PC-3 (cell line): ENCODE results near the gene MYOCD. TPM values are rescaled to one million over a fixed set of nuclear protein-coding genes. Genes with fewer than 3 reads are reported as not detected.

Source experiments
- ATAC-seq: fragments of 200-7000 bp; cut with Tn5 transposase; 2 replicates; pipeline ENCODE4 v1.9.1; 2020; ENCODE audit warnings: mild to moderate bottlenecking, moderate library complexity
- BruUV-seq: library from RNA; stranded (reverse); fragments of 400-500 nt; replicated peaks from 2 replicates; lab custom pipeline; 2021; lab: Mats Ljungman, UMichigan
- CTCF ChIA-PET: fragments of 300-600 bp; sonication (Branson Sonifier 250); formaldehyde crosslinking; loops from one replicate; lab custom pipeline; 2022; ENCODE audit warnings: antibody characterized with exemption; lab: Charles Lee
- POLR2A ChIA-PET: fragments of 300-600 bp; sonication (Branson Sonifier 250); formaldehyde crosslinking; loops from one replicate; lab custom pipeline; 2022; ENCODE audit warnings: antibody characterized with exemption; ENCODE audit not compliant: unreplicated experiment; lab: Charles Lee
- DNase-seq: peaks from one replicate; pipeline ENCODE4 v3.0.0-alpha.2; 2015
- H2AFZ ChIP-seq: fragments of 300-600 bp; sonication (generic); 2 replicates; pipeline ENCODE4 v1.6.0; 2016; ENCODE audit warnings: antibody characterized with exemption, low read length
- H3F3A ChIP-seq: fragments of 300-600 bp; sonication (generic); one replicate; pipeline ENCODE4 v1.6.0; 2017; ENCODE audit warnings: antibody characterized with exemption, low read length, control low read depth, mild to moderate bottlenecking; ENCODE audit not compliant: unreplicated experiment
- H3K27ac ChIP-seq: fragments of 300-600 bp; sonication (generic); 2 replicates; pipeline ENCODE4 v1.5.1; 2016; ENCODE audit warnings: mild to moderate bottlenecking, low read length
- H3K27me3 ChIP-seq: fragments of 300-600 bp; sonication (generic); 2 replicates; pipeline ENCODE4 v1.6.1; 2016; ENCODE audit warnings: low read length, mixed read lengths
- H3K36me3 ChIP-seq: fragments of 300-600 bp; sonication (generic); 2 replicates; pipeline ENCODE4 v1.6.1; 2016; ENCODE audit warnings: low read depth, mixed run types, low read length, mixed read lengths
- H3K4me1 ChIP-seq: fragments of 300-600 bp; sonication (generic); 2 replicates; pipeline ENCODE4 v1.5.1; 2016; ENCODE audit warnings: low read length; ENCODE audit not compliant: insufficient read depth
- H3K4me2 ChIP-seq: fragments of 300-600 bp; sonication (generic); 2 replicates; pipeline ENCODE4 v1.6.0; 2016; ENCODE audit warnings: low read length
- H3K4me3 ChIP-seq: fragments of 300-600 bp; sonication (generic); 2 replicates; pipeline ENCODE4 v1.5.1; 2016; ENCODE audit warnings: mild to moderate bottlenecking, low read length, mixed read lengths
- H3K79me2 ChIP-seq: fragments of 300-600 bp; sonication (generic); 2 replicates; pipeline ENCODE4 v1.6.1; 2017; ENCODE audit warnings: low read length, mixed read lengths
- H3K9ac ChIP-seq: fragments of 300-600 bp; sonication (generic); 2 replicates; pipeline ENCODE4 v1.6.0; 2016; ENCODE audit warnings: mild to moderate bottlenecking, low read length
- H3K9me2 ChIP-seq: fragments of 300-600 bp; sonication (generic); replicated peaks from 2 replicates; pipeline ENCODE4 v1.6.1; 2016; ENCODE audit warnings: mixed run types, low read length, mixed read lengths
- H3K9me3 ChIP-seq: fragments of 300-600 bp; sonication (generic); 2 replicates; pipeline ENCODE4 v1.6.1; 2016; ENCODE audit warnings: low read length, mixed read lengths
- H4K20me1 ChIP-seq: fragments of 300-600 bp; sonication (generic); 2 replicates; pipeline ENCODE4 v1.6.1; 2016; ENCODE audit warnings: low read length, mixed read lengths
- CTCF ChIP-seq: fragments of 300-600 bp; sonication (generic); conservative IDR thresholded peaks from 2 replicates; pipeline ENCODE4 v1.5.1; 2017; ENCODE audit warnings: antibody characterized with exemption, low read depth, mild to moderate bottlenecking, low read length
- EZH2 ChIP-seq: fragments of 300-600 bp; sonication (generic); IDR thresholded peaks from one replicate; pipeline ENCODE4 v1.6.1; 2017; ENCODE audit warnings: antibody characterized with exemption, mild to moderate bottlenecking, low read length; ENCODE audit not compliant: unreplicated experiment
- EZH2phosphoT487 ChIP-seq: fragments of 300-600 bp; sonication (generic); IDR thresholded peaks from 2 replicates; pipeline ENCODE4 v1.6.1; 2018; ENCODE audit warnings: mild to moderate bottlenecking, antibody characterized with exemption, low read length, borderline replicate concordance
- intact Hi-C: fragments of 100-400 bp; cut with micrococcal nuclease; formaldehyde crosslinking; loops from 2 replicates; pipeline ENCODE4 v1.9.0; 2023
- total RNA-seq: library from RNA; depleted of rRNA; stranded (reverse); fragments of >200 nt; gene quantifications from 2 replicates; pipeline ENCODE4 v1.2.3, GENCODE V29; 2014

MYOCD gene
- total RNA-seq, 1 experiment from 2014 or later = not detected

- H2AFZ ChIP-seq = no peak overlapping the region
- ChIA-PET CTCF (no interaction called here), POLR2A (no interaction called here)
- TF ChIP-seq EZH2 = no peak
- TF ChIP-seq CTCF = no peak
- TF ChIP-seq EZH2phosphoT487 = no peak
- H3K27ac ChIP-seq = no peak overlapping the region
- no peaks in the 10 kb centered on the region for H3K9me2 ChIP-seq
- peaks cover 5% of the 10 kb centered on the region; the same call in 1 of the 2 replicates for H3K27me3 ChIP-seq
- H4K20me1 ChIP-seq = no peaks in the 10 kb centered on the region
- no peaks in the 10 kb centered on the region for H3K9me3 ChIP-seq
- no peaks in the 10 kb centered on the region for H3K79me2 ChIP-seq
- BruUV-seq = no TSS peak
- no peaks in the 10 kb centered on the region for H3K4me1 ChIP-seq
- DNase-seq (no peak), ATAC-seq (no peak)
- intact Hi-C loops = no loop called here
- no peak overlapping the region for H3K9ac ChIP-seq
- H3K4me2 ChIP-seq = no peak overlapping the region
- H3F3A ChIP-seq = no peaks in the 10 kb centered on the region
- no peak overlapping the region for H3K4me3 ChIP-seq
- H3K36me3 ChIP-seq = no peaks in the 10 kb centered on the region
These were observed 46.1 kb upstream of the MYOCD start for GRCh38 chr17:12619459-12620199.

GRCh38 chr17:12620200-12620720, 45.4 kb upstream of the MYOCD start:
- DNase-seq (no peak), ATAC-seq (no peak)
- ChIA-PET POLR2A (no interaction called here), CTCF (no interaction called here)
- Histone ChIP-seq H3K4me1 (no peaks in the 10 kb centered on the region), H3K4me2 (no peak overlapping the region), H3K9me2 (no peaks in the 10 kb centered on the region), H4K20me1 (no peaks in the 10 kb centered on the region), H3K79me2 (no peaks in the 10 kb centered on the region), H3K9me3 (no peaks in the 10 kb centered on the region), H3K27me3 (peaks cover 5% of the 10 kb centered on the region; the same call in 1 of the 2 replicates), H3K27ac (no peak overlapping the region), H3K9ac (no peak overlapping the region), H2AFZ (no peak overlapping the region), H3F3A (no peaks in the 10 kb centered on the region), H3K4me3 (no peak overlapping the region), H3K36me3 (no peaks in the 10 kb centered on the region)
- BruUV-seq = no TSS peak
- intact Hi-C loops = no loop called here
- TF ChIP-seq CTCF = no peak
- TF ChIP-seq EZH2 = no peak
- TF ChIP-seq EZH2phosphoT487 = no peak

GRCh38 chr17:12622726-12623125, 43.0 kb upstream of the MYOCD start:
- Histone ChIP-seq H3K79me2 (no peaks in the 10 kb centered on the region), H3F3A (no peaks in the 10 kb centered on the region), H3K27me3 (peaks cover 5% of the 10 kb centered on the region; the same call in 1 of the 2 replicates), H3K36me3 (no peaks in the 10 kb centered on the region), H3K9me3 (no peaks in the 10 kb centered on the region), H3K4me1 (no peaks in the 10 kb centered on the region), H3K9me2 (no peaks in the 10 kb centered on the region), H3K4me2 (no peak overlapping the region), H3K27ac (no peak overlapping the region), H4K20me1 (no peaks in the 10 kb centered on the region), H3K4me3 (no peak overlapping the region), H2AFZ (no peak overlapping the region), H3K9ac (no peak overlapping the region)
- BruUV-seq = no TSS peak
- ATAC-seq (no peak), DNase-seq (no peak)
- CTCF ChIA-PET = no interaction called here
- intact Hi-C loops = no loop called here
- POLR2A ChIA-PET = no interaction called here
- TF ChIP-seq EZH2phosphoT487 = no peak
- no peak for TF ChIP-seq EZH2
- no peak for TF ChIP-seq CTCF
